GM12891 (cell line): ENCODE measurements around the gene COL4A2.

Experiments
- POLR2A ChIP-seq: IDR thresholded peaks from 2 replicates; pipeline ENCODE4 v1.6.1; 2011; ENCODE audit warnings: low read depth, low read length, control low read depth
- POLR2AphosphoS5 ChIP-seq: IDR thresholded peaks from 2 replicates; pipeline ENCODE4 v1.6.1; 2011; ENCODE audit warnings: low read depth, low read length, control low read depth

DNA sequence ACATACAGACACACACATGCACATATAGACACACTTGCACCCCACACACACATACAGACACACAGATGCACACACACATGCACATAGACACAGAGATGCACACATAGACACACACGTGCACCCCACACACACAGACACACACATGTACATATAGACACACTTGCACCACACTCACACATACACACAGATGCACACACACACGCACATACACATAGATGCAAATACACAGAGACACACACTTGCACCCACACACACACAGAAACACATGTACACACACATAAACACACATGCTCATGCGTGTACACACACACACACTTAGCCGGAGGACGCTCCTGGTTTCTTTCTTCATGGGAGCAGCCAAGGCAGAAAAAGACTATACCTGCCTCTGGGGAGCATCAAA, 10.0 kb downstream of the COL4A2 start:
- TF ChIP-seq POLR2AphosphoS5 (no peak), POLR2A (no peak)
